Suppressor macrophage (primary cell): ENCODE results near the gene ISCU.

Experiments
- DNase-seq, 4 experiments: peaks; one replicate each; pipeline ENCODE4 v3.0.0-alpha.2; 2020 to 2022
- total RNA-seq, 17 experiments: gene quantifications; one replicate each; lab custom pipeline; 2026; ENCODE audit warnings: mixed read lengths in 6 of 17, inconsistent platforms in 3 of 17; lab: John Stamatoyannopoulos, UW

The ISCU gene
- total RNA-seq: 26.7 to 83.1 (median 57.4) reads per million in 17 experiments

- DNase-seq: peak; percentile 99
These were observed at the start of gene ISCU for GRCh38 chr12:108562348-108563135. Gene ISCU (plus strand): TSS chr12:108562596. CDS start chr12:108562623, 27 bp downstream.

GRCh38 chr12:108514468-108514972 is 47.9 kb upstream of the ISCU start:
- DNase-seq: no peak

DNA sequence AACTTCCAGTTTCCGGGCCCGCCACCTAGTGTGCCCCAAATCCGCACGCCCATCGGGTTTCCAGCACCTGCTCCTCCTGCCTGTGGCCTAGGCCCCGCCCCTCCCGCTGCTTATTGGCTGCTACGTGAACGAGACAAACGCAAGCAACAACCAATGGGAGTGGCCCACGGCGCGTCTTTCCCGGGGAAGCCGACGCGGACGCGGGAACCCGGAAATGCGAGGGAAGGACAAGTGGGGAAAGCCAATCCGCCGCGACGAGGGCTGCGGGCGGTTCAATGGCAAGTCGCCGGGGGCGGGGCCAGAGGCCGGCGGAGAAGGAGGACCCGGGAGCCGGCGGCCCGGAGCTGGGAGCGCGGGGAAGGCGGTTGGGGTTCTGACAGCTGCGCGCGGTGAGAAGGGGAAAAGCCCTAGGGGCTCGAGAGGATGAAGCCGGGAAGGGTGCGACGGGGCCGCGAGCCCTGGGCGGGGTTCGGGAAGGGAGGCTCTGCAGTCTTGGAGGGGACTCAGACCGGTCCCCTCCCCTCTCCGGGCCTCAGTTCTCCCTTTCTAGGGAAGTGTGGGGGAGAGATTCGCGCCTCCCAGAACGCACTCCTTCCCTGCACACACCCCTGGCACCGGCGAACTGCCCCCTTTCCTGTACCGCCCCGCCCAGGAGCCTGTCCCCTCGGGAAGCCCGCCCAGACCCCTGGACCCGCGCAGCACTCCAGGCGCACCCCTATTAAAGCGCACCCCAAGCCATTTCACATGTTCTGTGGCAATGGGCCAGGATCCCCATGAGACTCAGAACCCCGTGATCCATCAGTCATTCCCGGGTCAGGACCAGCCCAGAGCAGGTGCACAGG is 47.2 kb upstream of the ISCU start, which contains the start of gene FICD:
TSS of gene FICD (plus strand) at position 305 of the 842 bp plus-strand sequence. CDS start 1,696 bp downstream, outside the sequence.
- DNase-seq: peak; percentile 98 to 100 (median 100)

GRCh38 chr12:108515916-108516315 is 46.5 kb upstream of the ISCU start:
- DNase-seq: peak in 3 of 4 experiments; percentile 22 to 31 (median 27)

- peak in 1 of 4 experiments; percentile 9 for DNase-seq
These were observed 45.7 kb upstream of the ISCU start for GRCh38 chr12:108516511-108517275.

DNA sequence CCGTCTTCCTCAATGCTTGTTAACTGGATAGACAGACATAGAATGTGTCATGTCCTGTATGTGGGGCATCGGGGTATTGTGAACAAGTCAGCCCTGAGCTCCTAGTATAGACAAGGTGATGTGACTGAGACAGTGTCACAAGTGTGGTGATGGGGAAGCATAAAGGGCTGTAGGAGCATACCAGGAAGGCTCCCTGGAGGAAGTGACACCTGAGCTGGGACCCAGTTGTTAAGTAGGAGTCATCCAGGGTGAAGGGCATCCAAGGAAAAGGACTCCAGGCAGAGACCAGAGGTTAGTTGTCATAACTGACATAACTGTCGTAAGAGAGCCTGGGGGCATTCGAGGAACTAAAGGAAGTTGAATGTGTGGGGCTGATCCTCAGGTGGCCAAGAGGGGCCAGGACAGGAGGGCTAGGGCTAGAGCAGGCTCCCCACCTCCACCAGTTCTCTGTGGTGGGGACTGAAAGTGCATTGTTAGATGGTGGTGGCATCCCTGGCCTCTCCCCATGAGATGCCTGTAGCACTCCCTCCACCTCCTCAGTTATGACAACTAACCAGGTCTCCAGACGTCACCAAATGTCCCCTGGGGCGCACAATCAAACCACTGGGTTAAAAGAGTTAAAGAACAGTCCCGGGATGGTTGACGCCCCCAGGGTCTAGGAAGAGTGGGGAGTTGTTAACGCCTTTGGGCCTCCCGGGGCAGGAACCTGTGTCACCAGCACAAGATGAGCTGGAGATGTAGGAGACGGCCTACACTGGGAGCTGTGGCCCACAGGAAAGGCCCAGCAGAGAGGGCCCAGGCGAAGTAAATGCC is 44.9 kb upstream of the ISCU start:
- no peak for DNase-seq

GRCh38 chr12:108518101-108518715 is 44.2 kb upstream of the ISCU start:
- no peak for DNase-seq

GRCh38 chr12:108518716-108519496 is 43.5 kb upstream of the ISCU start:
- no peak for DNase-seq

DNA sequence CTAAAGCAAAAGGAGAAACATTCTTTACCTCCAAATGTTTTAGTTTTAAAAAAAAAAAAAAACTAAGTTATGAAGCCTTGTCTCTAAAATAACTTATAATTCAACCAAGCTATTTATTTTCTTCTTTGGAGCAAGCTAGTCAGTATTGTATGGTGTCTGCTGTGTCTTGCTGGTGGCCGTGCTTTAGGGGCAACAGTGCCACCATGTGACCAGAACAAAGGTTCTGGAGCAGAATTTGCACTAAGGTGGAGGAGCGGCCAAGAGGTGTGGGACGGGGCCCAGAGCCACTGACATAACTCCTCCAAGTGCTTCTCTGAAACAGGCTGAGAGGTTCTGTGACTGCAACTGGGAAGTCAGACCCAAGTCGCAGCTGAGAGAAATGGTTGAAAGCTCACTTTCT is 42.8 kb upstream of the ISCU start:
- DNase-seq: no peak

DNA sequence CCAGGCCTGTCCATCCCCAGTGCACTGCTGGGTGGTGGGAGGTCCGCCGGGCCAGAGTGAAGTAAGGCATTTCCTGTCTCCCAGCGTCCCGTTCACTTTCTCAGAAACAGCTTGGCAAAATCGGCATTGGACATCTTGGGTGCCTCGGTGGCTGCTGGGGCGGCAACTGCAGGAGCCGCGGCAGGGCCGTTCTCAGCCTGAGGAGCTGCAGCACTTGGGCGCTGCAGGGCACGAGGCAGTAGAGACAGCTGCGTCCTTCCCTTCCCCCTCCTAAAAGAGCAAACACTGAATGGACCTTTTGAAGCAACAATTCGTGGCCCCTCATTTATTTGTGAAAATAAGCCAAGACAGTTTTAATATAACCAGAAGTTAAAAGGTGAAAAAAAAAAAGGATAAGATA is 39.0 kb upstream of the ISCU start:
- DNase-seq: no peak

GRCh38 chr12:108525681-108526080 is 36.7 kb upstream of the ISCU start:
- no peak for DNase-seq

DNA sequence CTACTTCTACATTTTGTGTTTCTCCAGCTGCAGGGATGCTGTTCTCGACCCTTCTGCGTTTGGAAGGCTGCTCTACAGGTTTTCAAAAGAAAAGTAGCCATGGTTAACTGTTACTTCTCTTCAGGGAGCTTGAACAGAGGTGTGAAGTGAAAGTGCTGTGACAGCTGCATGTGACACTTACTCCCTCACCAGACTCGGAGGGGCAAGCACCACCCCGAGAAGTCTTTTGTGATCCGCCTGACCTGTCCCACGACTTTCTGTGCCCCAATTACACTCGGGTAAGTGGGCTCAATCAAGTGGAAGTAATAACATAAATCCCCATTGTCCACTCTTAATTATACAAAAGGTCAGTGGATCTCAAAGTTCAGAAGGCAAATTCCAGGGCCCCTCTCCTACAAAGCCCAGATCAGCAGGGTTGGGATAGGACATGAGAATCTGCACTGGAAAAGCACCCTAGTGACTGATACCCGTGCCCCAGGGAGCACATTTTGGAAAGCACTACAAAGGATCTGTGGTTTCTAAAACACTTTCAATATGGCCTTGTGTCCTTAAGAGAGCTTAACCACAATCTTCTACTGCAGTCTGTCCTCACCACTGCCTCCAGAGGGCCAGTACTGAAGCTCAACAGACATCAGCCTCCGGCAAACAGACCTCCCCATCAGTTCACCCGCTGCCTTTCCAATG is 35.8 kb upstream of the ISCU start:
- DNase-seq: no peak

GRCh38 chr12:108527166-108527496 is 35.3 kb upstream of the ISCU start:
- DNase-seq: no peak

DNA sequence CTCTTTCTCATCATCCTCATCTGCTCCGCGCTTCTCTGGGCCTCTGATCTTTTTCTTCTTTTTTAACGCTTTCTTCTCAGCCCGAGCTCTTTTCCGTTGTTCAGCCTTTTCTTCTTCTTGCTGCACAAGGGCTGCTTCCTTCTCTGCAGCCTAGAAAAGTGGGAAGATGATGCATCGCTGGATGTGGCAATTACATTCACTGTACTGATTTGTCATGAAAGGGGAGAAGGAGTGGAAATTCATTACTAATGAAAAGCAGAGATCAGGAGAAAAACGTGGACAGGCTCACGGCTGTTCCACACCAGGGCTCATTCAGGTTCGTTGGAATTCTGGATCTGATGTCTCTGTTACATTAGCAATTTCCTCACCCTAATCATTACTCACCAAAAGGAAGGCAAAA is 32.2 kb upstream of the ISCU start:
- DNase-seq: peak in 1 of 4 experiments; percentile 14

GRCh38 chr12:108531929-108532848 is 30.2 kb upstream of the ISCU start:
- DNase-seq: no peak

- DNase-seq: no peak
These were observed 24.2 kb upstream of the ISCU start for GRCh38 chr12:108538146-108538545.

GRCh38 chr12:108538616-108539195 is 23.7 kb upstream of the ISCU start:
- no peak for DNase-seq

GRCh38 chr12:108542320-108542719 is 20.1 kb upstream of the ISCU start:
- no peak for DNase-seq
